Measurements from ENCODE around the gene PPP2R5E.

The PPP2R5E gene

DNA sequence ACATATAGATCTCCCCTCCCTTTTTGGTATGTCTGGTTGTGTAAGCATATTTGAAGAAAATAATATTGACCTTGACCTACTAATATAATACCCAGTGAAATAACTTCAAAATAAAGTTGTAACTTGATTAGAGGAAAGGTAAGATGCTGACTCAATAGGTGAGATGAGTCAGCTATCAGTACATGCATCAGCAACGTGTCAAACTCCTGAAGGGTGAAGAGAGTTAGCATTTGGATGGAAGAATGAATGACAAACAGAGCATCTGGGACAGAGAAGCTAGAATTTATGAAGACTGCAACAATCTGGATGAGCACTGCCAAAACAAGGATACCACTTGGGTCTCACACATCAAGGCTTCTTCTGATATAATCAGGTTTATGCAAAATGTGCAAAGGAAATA lies 74.9 kb downstream of the PPP2R5E start:
- no peak for FAIRE-seq

DNA sequence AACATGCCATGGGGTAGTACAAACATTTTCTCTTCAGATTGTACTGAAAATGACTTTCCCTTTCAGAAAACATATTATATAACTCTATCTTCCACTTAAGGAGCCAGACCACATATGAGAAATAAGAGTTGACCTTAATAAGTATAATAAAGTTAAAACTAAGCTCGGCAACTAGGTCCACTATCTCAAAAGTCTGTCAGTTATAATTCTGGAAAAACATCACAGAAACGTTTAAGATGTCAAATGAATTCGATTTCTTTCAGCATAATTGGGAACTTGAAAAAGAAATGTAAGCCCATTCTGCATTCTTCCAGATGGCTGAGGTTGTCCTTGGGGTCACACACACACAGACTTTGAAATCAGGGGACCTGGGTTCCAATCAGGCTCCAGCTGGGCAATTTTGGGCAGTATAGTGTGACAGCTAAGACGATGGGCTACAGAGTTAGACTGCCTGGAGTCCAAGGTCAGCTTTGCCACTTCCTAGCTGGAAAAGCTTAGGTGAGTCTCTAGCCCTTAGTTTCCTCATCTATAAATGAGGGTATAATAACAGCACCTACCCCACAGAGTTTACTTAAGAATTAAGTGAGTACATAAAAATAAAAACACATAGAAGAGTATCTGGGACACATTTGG lies 75.6 kb downstream of the PPP2R5E start:
- FAIRE-seq: no peak

DNA sequence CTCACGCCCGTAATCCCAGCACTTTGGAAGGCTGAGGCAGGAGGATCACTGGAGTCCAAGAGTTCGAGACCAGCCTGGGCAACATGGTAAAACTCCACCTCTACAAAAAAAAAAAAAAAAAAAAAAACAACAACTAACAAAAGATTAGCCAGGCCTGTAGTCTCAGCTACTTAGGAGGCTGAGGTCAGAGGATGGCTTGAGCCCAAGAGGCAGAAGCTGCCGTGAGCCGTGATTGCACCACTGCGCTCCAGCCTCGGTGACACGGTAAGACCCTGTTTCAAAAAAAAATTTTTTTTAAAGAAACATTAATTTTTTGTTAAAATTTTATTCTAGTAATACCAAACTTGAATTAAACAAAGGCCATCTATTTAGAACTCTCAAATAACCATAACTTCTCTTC lies 77.8 kb downstream of the PPP2R5E start:
- no peak for FAIRE-seq

DNA sequence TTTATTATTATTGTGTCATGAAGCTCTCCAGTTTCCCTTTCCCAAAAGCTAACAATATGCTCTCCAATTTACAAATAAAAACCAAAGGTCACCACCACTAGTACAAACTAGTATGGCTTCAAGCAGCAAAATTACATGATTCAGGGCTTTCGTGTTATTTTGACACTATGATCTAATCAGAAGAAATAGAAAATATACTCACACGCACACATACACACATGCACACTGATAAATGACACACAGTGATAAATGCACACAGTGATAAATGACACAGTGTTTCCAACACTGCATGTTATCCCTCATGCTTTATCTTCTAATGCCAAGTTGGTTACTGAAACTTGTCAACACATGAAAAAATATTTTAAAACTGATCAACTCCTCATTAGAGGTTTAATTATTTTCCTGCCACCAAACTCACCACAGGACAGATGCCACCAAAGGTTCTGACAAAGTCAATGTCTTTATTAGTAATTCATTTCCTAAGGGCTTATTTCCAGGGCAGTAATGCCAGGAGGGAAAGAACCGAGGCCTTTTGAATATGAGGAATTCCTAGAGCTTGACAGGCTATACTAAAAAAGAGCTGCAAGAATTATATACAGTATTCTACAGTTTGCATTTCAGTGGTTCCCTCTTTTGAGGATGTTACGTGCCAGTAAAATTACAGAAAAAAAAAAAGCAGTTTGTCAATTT lies 82.4 kb downstream of the PPP2R5E start:
- FAIRE-seq: no peak

DNA sequence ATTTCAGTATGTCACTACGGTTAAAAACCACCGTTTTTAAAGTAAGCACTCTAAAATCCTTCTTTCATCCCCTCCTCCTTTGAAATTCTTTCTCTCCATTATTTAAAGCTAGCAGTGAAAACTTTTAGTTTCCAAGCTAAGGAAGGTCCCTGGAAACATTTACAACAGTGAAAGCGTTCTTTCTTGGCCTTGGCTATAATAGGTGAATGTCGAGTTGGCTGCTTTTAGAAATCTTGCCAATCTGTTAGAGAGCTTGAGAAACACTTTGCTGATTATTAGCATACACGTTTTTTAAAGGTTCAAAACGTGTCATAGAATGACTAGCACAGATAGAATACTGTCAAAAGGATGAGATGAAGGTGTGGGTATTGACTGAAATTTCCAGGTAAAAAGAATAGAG lies 83.4 kb downstream of the PPP2R5E start:
- no peak for FAIRE-seq

DNA sequence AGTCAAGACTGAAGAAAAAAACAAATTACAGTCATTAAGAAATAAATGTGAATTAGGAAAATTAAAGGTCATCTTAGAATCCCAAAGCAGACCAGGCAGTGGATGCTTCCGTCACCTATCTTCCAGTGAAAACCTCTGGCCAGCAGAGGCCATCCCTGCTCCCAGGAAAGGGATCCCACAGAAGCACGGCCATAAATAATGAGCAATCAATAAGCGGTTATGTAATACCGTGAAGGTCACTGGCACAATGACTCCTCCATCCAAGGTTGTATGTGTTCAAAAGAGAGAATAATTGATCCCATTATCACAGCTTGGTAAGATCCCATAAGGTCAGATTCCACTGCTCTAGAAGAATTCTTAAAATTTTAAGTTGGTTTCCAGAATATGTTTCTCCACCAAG lies 85.7 kb downstream of the PPP2R5E start:
- FAIRE-seq: no peak

DNA sequence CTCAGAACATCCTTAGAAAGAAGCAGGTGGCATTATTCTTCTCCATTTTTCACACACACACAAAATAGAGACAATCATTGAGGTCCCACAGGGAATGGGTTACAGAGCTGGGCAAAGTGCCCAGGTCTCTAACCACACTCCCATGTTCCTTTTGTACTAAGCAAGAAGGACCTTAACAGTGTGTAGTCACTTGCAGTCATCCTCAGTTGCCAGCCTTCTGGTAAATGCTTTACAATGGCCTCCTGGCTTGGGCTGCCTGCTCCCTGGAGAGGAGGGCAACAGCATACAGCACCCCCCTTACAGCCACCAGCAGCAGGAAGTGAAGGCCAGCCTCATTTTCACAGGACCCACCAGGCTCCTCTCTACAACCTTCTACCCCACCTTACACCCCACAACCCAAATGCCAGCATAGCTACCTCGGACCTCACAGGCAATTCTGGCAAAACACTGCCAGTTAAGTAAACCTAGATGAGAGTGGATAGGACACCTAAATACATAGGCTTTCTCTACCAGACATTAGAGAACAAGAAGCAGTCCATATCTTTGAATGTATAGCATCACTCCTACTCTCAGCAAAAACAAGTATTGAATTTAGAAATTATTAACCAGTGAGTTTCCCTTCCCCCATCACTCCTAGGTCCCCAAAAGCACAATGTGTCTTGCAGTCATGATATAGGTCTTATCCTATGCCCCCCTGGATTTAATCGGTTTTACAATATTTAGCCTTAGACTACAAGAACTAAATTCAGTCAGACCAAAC lies 88.1 kb downstream of the PPP2R5E start:
- FAIRE-seq: no peak

DNA sequence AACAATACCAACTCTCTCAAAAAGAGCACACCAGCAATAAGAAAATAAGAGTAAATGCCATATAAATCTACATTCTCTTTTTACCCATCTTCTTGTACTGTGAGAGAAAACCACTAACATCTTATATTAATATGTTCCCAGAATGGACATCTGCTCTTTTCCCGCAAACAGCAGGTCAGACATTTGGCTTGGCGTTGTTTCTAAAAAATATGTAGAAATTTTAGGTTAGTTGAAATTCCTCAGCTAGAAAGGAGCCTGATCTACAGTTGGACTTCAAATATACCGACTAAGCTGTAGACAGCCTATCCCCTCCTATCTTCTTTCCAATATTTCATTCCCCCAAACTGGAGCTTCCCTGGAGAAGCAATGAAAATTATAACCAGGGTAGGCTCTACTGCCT lies 88.7 kb downstream of the PPP2R5E start:
- FAIRE-seq: no peak

DNA sequence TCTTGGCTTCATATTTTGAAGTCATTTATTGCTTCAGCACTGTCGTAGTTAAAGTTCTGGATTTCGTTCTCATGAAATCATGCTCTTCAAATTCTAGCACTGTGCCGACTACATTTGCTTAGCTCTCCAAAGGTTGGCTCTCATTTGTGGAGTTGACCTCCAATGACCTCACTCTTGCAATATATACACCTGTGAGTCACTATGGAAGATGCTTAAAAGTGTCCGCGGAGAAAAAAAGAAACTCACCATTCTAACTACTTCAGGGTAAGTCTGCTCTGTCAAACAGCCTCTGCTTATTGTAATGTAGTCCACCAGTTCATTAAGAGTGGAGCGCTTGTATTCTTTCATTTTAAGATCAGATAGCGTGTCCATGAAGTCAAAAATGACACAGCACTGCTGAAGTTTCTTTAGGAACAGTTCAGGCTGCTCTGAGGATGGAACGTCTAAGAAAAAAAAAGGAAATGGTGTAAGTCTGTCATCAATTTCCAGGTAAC lies 89.7 kb downstream of the PPP2R5E start:
- no peak for FAIRE-seq

DNA sequence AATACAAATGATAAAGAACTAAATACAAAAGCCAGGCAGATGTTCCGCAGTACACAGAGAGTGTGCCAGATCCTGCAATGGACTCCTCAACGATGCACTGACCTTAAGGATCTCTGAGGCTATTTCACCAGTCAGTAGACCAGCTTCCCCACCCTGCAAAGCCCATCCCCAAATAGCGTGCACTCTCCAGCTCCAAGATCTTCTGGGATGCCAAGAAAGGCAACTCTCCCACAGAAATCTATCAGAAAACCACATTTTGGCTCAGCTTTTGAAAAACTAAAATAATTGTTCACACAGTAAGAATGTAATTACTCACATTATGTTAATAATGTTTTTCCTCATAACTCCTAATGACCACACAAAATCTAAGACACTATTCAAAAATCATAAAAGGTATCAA lies 90.4 kb downstream of the PPP2R5E start:
- FAIRE-seq: no peak

DNA sequence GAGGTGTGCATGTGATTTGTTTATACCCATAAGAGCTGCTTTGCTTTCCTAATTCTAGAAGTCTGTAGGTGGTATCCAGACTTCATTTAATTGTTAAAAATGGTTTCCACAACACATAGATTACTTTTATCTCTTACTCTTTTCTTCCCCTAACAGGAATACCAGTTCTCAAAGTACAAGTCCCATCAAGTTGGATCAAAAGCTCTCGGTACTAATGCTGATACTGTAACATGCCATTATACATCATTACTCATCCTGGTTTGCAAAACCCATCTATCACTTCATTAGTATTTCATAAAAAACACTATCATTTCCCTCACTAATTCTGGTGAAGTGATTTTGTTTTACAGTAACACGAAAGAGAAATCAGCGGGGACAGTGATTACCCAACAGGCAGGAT lies 94.3 kb downstream of the PPP2R5E start:
- no peak for FAIRE-seq

DNA sequence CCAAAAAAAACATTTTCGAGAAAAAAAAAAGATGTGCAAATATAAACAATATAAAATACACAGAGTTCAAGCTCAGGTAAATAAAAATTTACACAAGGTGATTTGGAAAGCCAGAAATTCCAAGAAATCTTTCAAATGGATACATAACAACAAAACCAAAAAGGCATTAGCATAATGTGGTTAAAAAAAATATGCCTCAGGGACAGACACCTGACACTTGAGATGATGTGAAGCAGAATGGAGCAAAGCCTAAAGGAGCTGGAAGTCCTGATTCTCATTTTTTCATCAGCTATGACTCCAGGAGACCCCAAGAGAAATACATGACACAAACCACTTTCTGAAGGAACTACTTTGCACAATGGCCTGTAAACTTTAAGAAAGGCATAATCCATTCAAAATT lies 98.6 kb downstream of the PPP2R5E start:
- FAIRE-seq: no peak

DNA sequence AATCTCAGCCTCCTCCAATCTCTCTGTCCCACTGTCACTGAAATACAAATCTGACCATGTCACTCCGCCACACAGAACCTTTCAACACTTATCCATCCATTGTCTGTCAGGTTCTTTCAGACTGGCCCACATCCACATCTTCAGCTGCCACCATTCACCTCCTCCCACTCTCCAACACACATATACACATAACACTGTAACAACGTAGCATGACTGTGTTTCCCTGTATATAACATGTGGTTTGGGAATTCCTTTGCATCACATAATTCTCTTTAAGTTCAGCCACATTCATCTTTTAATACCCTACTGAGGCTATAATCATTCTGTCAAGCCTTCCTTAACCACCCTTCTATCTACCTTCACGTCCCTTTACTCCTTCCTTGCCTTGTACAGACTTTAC lies 99.2 kb downstream of the PPP2R5E start:
- no peak for FAIRE-seq

DNA sequence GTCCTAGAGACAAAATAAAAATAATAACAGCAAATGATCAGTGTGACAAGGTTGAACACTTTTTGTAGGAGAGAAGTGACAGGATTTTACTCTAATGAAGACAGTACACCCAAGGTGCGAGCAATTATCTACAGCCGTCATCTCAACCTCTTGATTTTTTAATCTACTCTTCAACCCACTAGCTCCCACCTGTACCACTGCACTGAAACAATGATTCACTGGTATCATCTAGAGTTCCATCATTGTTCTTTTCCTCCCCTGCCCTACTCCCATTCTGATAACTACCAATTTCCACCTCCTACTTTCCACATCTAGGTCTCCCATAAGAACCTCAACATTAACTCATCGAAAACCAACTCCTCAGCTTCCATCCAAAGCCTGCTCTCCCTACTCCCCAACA lies 99.8 kb downstream of the PPP2R5E start:
- FAIRE-seq: no peak

DNA sequence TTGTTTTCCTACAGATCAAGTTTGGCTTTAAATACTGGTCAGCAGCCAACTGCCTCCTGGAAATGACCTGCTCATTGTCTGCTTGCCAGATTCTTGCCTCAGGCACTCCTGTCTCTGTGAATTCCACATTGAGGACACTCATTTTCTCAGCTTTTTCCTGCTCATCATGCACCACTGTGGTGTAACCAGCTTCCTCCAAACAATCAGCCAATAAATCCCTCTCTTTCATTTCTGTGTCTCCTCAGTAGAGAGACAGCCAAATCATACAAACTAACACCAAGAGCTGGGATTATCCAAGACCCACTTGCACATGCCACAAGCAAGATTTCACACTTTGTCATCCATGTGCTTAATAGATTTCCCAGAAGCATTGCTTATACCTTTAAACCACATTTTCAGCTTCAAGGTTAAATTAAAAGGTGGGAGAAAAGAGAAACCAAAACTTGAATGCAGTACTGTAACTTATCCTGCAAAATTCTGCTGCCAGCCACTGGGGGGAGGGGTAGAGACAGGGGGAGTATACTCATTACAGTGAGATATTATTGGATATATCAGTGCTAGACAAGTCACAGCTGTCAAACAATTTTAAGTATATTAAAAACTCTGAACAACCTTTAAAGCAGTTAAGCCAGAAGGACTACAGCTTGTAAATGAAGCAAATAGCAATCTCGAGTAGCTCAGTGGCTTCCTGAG lies 105.0 kb downstream of the PPP2R5E start:
- no peak for FAIRE-seq

DNA sequence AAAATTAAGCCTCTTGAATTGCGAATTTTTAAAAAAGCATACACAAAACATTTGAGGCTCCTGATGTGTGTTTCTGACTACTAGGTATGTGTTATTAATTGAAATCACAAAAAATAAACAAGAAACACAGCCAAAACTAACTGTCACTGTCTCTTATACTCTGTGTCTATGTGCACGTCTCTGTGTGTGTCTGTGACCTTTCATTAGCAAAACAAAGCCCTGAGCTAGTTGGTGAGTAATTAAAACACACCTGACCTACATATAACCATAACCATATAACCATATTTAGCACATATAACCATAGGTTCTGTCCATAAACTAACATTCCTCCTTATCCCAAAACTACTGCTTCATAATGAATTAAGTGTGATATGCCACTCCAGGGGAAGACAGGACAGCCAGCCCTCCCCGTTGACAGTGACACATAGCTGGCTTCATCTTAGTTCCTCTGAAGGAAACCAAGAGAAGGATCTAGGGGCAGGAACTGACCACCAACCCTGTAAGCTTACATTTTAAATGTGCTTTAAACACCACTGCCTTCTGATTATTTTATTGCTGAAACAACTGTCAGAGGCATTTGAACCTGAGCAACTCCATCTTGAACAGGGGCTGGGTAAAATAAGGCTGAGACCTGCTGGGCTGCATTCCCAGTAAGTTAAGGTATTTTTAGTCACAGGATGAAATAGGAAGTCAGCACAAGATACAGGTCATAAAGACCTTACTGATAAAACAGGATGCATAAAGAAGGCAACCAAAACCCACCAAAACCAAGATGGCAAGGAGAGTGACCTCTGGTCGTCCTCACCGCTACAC lies 106.7 kb downstream of the PPP2R5E start:
- no peak for FAIRE-seq

DNA sequence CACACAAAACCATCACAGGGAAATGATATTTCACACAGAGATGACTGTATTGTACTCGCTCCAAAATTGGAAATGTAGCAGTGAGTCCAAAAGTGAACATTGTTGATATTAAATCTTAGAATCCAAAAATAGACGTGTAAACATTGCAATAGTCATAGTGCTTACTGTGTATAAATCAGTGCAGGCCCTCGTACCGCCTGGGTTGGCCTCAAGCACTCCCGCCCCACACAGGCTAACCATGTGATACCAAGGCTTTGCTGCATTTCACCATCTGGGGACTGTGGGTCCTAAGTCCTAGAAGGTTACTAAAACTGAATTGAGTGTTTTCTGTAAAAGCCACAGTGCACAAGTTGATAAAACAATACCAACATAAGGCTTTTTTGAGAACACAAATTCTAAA lies 107.3 kb downstream of the PPP2R5E start:
- FAIRE-seq: no peak

DNA sequence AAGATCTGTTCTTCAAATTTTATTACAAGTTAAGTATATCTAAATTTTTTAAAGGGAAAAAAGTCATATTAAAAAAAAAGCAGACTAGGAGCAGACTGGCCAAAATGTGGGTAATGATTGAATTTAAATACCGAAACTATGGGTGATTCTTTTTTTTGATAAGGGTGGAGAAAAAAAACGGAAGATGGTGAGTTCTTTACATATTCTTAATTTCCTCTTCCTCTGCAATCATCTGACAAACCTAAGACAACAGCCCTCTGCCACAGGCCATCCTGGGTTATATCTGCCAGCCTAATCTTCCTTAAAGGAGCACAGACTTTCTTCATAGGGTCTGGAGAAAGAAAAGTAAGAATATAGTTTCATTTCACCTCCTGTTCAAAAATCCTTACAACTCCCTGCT lies 108.0 kb downstream of the PPP2R5E start:
- no peak for FAIRE-seq

DNA sequence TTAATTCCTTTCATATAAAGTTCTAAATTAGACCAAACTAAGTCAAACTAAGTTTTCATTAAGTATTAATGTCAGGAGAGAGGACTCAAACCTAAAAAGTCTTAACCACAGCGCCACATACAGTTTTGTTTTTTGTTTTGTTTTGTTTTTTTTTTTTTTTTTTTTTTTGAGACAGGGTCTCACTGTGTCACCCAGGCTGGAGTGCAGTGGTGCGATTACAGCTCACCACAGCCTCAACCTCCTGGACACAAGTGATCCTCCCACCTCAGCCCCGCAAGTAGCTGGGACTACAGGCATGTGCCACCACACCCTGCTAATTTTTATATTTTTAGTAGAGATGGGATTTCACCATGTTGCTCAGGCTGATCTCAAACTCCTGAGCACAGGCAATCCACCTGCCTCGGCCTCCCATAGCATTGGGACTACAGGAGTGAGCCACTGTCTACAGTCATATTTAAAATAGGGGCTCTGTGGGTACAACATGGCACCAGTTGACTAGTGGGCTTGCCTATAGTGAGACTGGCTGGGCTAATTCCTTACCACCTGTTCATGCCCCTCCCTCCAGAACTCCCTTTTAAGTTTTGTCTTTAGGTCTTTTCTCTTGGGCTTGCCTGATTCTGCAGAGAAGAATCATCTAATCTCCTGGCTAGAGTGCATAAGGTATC lies 110.2 kb downstream of the PPP2R5E start:
- no peak for FAIRE-seq

DNA sequence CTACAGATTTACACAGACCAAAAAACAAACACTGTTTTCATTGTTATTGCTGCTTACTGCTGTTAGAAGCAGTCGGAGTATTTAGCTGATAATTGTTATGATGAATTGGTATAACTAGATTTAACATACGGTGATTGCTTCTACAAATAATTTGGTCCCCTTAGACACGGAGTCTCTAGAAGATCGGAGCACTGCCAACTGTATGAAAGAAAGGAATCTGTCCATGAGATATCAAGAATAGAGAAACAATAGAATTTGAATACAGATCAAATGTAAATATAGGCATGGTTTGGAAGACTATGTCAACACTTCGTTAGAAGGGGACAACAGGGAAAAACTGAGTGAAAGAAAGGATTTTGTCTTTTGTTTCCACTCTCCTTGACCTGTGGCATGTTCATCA lies 110.9 kb downstream of the PPP2R5E start:
- no peak for FAIRE-seq

DNA sequence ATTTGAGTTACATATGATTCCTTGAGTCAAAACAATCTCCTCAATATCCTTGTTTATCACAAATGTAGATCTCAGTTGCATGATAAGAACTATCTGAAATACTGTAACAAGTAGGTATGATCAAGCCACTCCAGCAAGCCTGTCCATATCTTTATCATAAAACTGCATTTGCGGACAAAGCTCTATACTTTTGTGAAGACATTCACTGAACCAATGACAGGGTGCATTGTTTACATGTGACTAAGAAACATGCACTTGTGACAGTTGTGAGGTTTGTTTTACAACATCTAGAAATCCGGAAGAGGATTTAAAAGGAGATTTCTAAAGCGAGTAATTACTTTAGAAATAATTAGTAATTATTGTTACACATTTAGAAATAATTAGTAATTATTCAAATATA lies 111.7 kb downstream of the PPP2R5E start:
- peak; percentile 84 for FAIRE-seq

DNA sequence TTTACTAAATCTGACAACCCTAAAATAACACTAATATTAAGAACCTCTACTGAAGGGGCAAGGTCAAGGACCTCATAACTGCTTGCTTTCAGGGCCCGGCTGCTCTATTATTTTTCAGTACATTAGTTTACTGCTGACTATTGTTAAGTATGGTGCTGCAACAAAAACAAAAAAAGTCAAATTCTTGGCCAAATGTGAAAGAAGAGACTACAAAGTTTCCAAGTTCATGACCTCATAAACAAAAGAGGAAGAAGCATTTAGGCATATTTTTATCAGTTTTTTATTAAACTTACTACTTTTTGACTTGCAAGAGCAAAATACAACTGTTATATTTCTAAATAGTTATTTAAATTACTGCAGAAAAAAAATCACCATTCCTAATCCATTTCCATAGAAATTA lies 114.7 kb downstream of the PPP2R5E start:
- FAIRE-seq: no peak

All from A204.1 (cell line).